HCT116 (cell line): ENCODE results near the gene ADGRA1. TPM values are rescaled to one million over a fixed set of nuclear protein-coding genes. Genes with fewer than 3 reads are reported as not detected.

Experiments
- ATAC-seq: fragments of 200-7000 bp; cut with Tn5 transposase; 2 replicates; pipeline ENCODE4 v1.9.1; 2020; ENCODE audit warnings: mild to moderate bottlenecking, moderate library complexity
- BruUV-seq: library from RNA; stranded (reverse); fragments of 400-500 nt; replicated peaks from 2 replicates; lab custom pipeline; 2021; lab: Mats Ljungman, UMichigan
- CTCF ChIA-PET: fragments of 300-600 bp; sonication (Branson Sonifier 250); formaldehyde crosslinking; loops from one replicate; lab custom pipeline; 2021; ENCODE audit warnings: antibody characterized with exemption; lab: Charles Lee
- POLR2A ChIA-PET: fragments of 300-600, 350-600 bp; sonication (Branson Sonifier 250); formaldehyde crosslinking; loops from one replicate; lab custom pipeline; 2021; ENCODE audit warnings: antibody characterized with exemption; lab: Charles Lee
- RAD21 ChIA-PET, 2 experiments: fragments of 300-600 bp; sonication (Branson Sonifier 250); formaldehyde crosslinking; loops; one replicate each; lab custom pipeline; 2023; ENCODE audit warnings: low total read pairs in 2 of 2; ENCODE audit not compliant: uncharacterized antibody in 2 of 2, unreplicated experiment in 2 of 2, low non-redundant PET in 1 of 2; lab: Charles Lee
- DNase-seq: peaks from one replicate; pipeline ENCODE4 v3.0.0-alpha.2; 2010; ENCODE audit warnings: low read depth, low spot score
- H2AFZ ChIP-seq: fragments of 200-600 bp; shearing (Covaris generic), sonication (generic); 2 replicates; pipeline ENCODE4 v1.6.1; 2017; ENCODE audit warnings: low read depth, mixed run types, mixed read lengths, antibody characterized with exemption, low read length; ENCODE audit not compliant: poor library complexity, severe bottlenecking
- H3K27ac ChIP-seq: 2 replicates; pipeline ENCODE4 v1.5.1; 2012; ENCODE audit warnings: low read depth, low read length
- H3K27me3 ChIP-seq: fragments of 200-600 bp; sonication (generic); 2 replicates; pipeline ENCODE4 v1.6.1; 2016; ENCODE audit warnings: mixed run types, low read length, mixed read lengths; ENCODE audit not compliant: insufficient read depth
- H3K36me3 ChIP-seq, 2 experiments: fragments of 200-500 bp in 1 of 2; fragments of 200-600 bp in 1 of 2; sonication (Bioruptor generic) in 1 of 2; sonication (generic) in 1 of 2; 2 replicates each; pipeline versions ENCODE4 v1.5.1 to v1.6.1; 2014 to 2016; ENCODE audit warnings: low read length in 2 of 2, inconsistent platforms in 1 of 2, mixed read lengths in 1 of 2, mixed run types in 1 of 2; ENCODE audit not compliant: insufficient read depth in 2 of 2, control insufficient read depth in 1 of 2
- H3K4me1 ChIP-seq, 2 experiments: fragments of 200-600 bp in 1 of 2; sonication (generic) in 1 of 2; 2 replicates each; pipeline versions ENCODE4 v1.5.1 to v1.6.1; 2012 to 2017; ENCODE audit warnings: low read length in 2 of 2, inconsistent platforms in 1 of 2, mild to moderate bottlenecking in 1 of 2, mixed read lengths in 1 of 2, mixed run types in 1 of 2, moderate library complexity in 1 of 2; ENCODE audit not compliant: insufficient read depth in 2 of 2, control insufficient read depth in 1 of 2
- H3K4me2 ChIP-seq: fragments of 200-600 bp; sonication (generic); 2 replicates; pipeline ENCODE4 v1.6.1; 2017; ENCODE audit warnings: mixed run types, low read length, mixed read lengths
- H3K4me3 ChIP-seq, 2 experiments: fragments of 200-600 bp in 1 of 2; sonication (generic) in 1 of 2; replicated peaks in 1 of 2; 2 replicates each; pipeline ENCODE4 v1.5.1; 2011 to 2016; ENCODE audit warnings: low read length in 2 of 2, control low read depth in 1 of 2, low read depth in 1 of 2, mild to moderate bottlenecking in 1 of 2, mixed read lengths in 1 of 2, mixed run types in 1 of 2
- H3K79me2 ChIP-seq: fragments of 200-600 bp; sonication (generic); 2 replicates; pipeline ENCODE4 v1.6.1; 2017; ENCODE audit warnings: mild to moderate bottlenecking, mixed run types, low read length, moderate library complexity, mixed read lengths; ENCODE audit not compliant: insufficient read depth
- H3K9ac ChIP-seq: fragments of 200-600 bp; sonication (generic); 2 replicates; pipeline ENCODE4 v1.6.1; 2016; ENCODE audit warnings: low read length, mixed read lengths
- H3K9me2 ChIP-seq: fragments of 200-600 bp; sonication (generic), shearing (Covaris generic); 2 replicates; pipeline ENCODE4 v1.6.1; 2017; ENCODE audit warnings: mixed run types, mild to moderate bottlenecking, moderate library complexity; ENCODE audit not compliant: insufficient read depth
- H3K9me3 ChIP-seq, 2 experiments: fragments of 200-500 bp in 1 of 2; fragments of 200-600 bp in 1 of 2; sonication (Bioruptor generic) in 1 of 2; sonication (generic) in 1 of 2; 2 replicates each; pipeline ENCODE4 v1.6.1; 2014 to 2017; ENCODE audit warnings: low read length in 2 of 2, mixed read lengths in 2 of 2, inconsistent platforms in 1 of 2, low read depth in 1 of 2, mild to moderate bottlenecking in 1 of 2, mixed run types in 1 of 2, moderate library complexity in 1 of 2; ENCODE audit not compliant: control insufficient read depth in 1 of 2, insufficient read depth in 1 of 2
- H4K20me1 ChIP-seq: fragments of 200-600 bp; sonication (generic), shearing (Covaris generic); 2 replicates; pipeline ENCODE4 v1.6.1; 2017; ENCODE audit warnings: mixed run types, mild to moderate bottlenecking, moderate library complexity; ENCODE audit not compliant: insufficient read depth
- ATF3 ChIP-seq: IDR thresholded peaks from 2 replicates; pipeline ENCODE4 v1.6.1; 2012
- CEBPB ChIP-seq: IDR thresholded peaks from 2 replicates; pipeline ENCODE4 v1.6.1; 2012; ENCODE audit warnings: low read depth
- EZH2 ChIP-seq: fragments of 200-600 bp; sonication (generic); IDR thresholded peaks from 2 replicates; pipeline ENCODE4 v1.6.1; 2017; ENCODE audit warnings: antibody characterized with exemption, mixed run types
- EZH2phosphoT487 ChIP-seq: fragments of 200-600 bp; IDR thresholded peaks from 2 replicates; pipeline ENCODE4 v1.6.1; 2018; ENCODE audit warnings: antibody characterized with exemption, borderline replicate concordance
- POLR2A ChIP-seq: IDR thresholded peaks from 2 replicates; pipeline ENCODE4 v1.7.0; 2011; ENCODE audit warnings: borderline replicate concordance; ENCODE audit not compliant: insufficient read depth, insufficient read length; ENCODE audit errors: extremely low read depth
- POLR2AphosphoS5 ChIP-seq: IDR thresholded peaks from 2 replicates; pipeline ENCODE4 v1.6.1; 2011; ENCODE audit warnings: mild to moderate bottlenecking, low read depth, low read length, moderate library complexity
- RAD21 ChIP-seq: IDR thresholded peaks from 2 replicates; pipeline ENCODE4 v1.6.1; 2012; ENCODE audit warnings: low read depth, mild to moderate bottlenecking
- TCF7L2 ChIP-seq: IDR thresholded peaks from 2 replicates; pipeline ENCODE4 v1.7.0; 2011; ENCODE audit warnings: borderline replicate concordance, inconsistent platforms; ENCODE audit not compliant: insufficient read depth, insufficient read length; ENCODE audit errors: extremely low read depth
- YY1 ChIP-seq: IDR thresholded peaks from 2 replicates; pipeline ENCODE4 v1.6.1; 2011; ENCODE audit warnings: low read length, low read depth, moderate library complexity, mild to moderate bottlenecking; ENCODE audit not compliant: insufficient replicate concordance; ENCODE audit errors: extremely low read depth
- ZBTB33 ChIP-seq: IDR thresholded peaks from 2 replicates; pipeline ENCODE4 v1.6.1; 2011; ENCODE audit warnings: mild to moderate bottlenecking, low read length, moderate library complexity; ENCODE audit not compliant: insufficient replicate concordance; ENCODE audit errors: extremely low read depth
- ZFX ChIP-seq: fragments of 450-650 bp; IDR thresholded peaks from 2 replicates; pipeline ENCODE4 v1.6.1; 2017
- ZNF274 ChIP-seq: fragments of 200-500 bp; sonication (Bioruptor generic); IDR thresholded peaks from 2 replicates; pipeline ENCODE4 v1.6.1; 2014; ENCODE audit warnings: mild to moderate bottlenecking, low read depth, low read length, inconsistent platforms
- intact Hi-C: fragments of 100-400 bp; cut with micrococcal nuclease; formaldehyde crosslinking; loops from 2 replicates; pipeline ENCODE4 v1.10.0; 2022
- total RNA-seq: library from RNA; stranded (reverse); gene quantifications from one replicate; pipeline ENCODE4 v1.2.1, GENCODE V29; 2021; ENCODE audit not compliant: unreplicated experiment
- TF ChIP-seq, protein P1 (sequence below): IDR thresholded peaks from 2 replicates; pipeline ENCODE4 v1.6.1; 2012

ADGRA1 gene
- total RNA-seq, 1 experiment from 2014 or later, result not detected

- Histone ChIP-seq H3K9me3 (no peaks in the 10 kb centered on the region), H3K4me1 (no peaks in the 10 kb centered on the region), H3K27me3 (no peaks in the 10 kb centered on the region), H3K79me2 (no peaks in the 10 kb centered on the region), H3K4me2 (no peak overlapping the region), H3K27ac (no peak overlapping the region), H3K4me3 (no peak overlapping the region), H2AFZ (no peak overlapping the region), H3K9me2 (no peaks in the 10 kb centered on the region), H4K20me1 (no peaks in the 10 kb centered on the region), H3K36me3 (no peaks in the 10 kb centered on the region), H3K9ac (no peak overlapping the region)
- RAD21 ChIA-PET, result no interaction called here
- TF ChIP-seq ZBTB33 (no peak), EZH2 (no peak), EZH2phosphoT487 (no peak)
- intact Hi-C loops, result no loop called here
- CTCF ChIA-PET, result no interaction called here
- DNase-seq (no peak), ATAC-seq (no peak)
- POLR2A ChIA-PET, result no interaction called here
- BruUV-seq, result no TSS peak
These were observed 643 bp downstream of the ADGRA1 start for GRCh38 chr10:133088179-133088955.

- ChIA-PET CTCF (no interaction called here), RAD21 (no interaction called here)
- no peak for DNase-seq
- TF ChIP-seq ZBTB33 (no peak), YY1 (no peak), POLR2A (no peak), POLR2AphosphoS5 (no peak), ZNF274 (no peak), ZFX (no peak), TCF7L2 (no peak), ATF3 (no peak), RAD21 (no peak), CEBPB (no peak)
- TF ChIP-seq, protein P1, sequence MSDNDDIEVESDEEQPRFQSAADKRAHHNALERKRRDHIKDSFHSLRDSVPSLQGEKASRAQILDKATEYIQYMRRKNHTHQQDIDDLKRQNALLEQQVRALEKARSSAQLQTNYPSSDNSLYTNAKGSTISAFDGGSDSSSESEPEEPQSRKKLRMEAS, result no peak
These were observed 1.5 kb downstream of the ADGRA1 start for GRCh38 chr10:133088956-133089800.

More at GRCh38 chr10:133088956-133089800, 1.5 kb downstream of the ADGRA1 start:
- Histone ChIP-seq H3K27me3 (no peaks in the 10 kb centered on the region), H3K4me3 (no peak overlapping the region), H4K20me1 (no peaks in the 10 kb centered on the region), H2AFZ (no peak overlapping the region), H3K4me1 (no peaks in the 10 kb centered on the region), H3K9me2 (no peaks in the 10 kb centered on the region), H3K79me2 (no peaks in the 10 kb centered on the region), H3K9me3 (no peaks in the 10 kb centered on the region), H3K4me2 (no peak overlapping the region), H3K36me3 (no peaks in the 10 kb centered on the region), H3K9ac (no peak overlapping the region), H3K27ac (no peak overlapping the region)
- no TSS peak for BruUV-seq
- POLR2A ChIA-PET, result no interaction called here
- intact Hi-C loops, result no loop called here
- ATAC-seq, result no peak
